H9 (cell line): Measurements from ENCODE around the gene C17orf50. TPM values are rescaled to one million over a fixed set of nuclear protein-coding genes. Genes with fewer than 3 reads are reported as not detected.

Experiments used
- DNase-seq: peaks from one replicate; pipeline ENCODE4 v3.0.0-alpha.2; 2017
- H2AFZ ChIP-seq: one replicate; pipeline ENCODE4 v1.6.1; 2013; ENCODE audit warnings: mild to moderate bottlenecking, low read length, control low read depth, moderate library complexity
- H2AK5ac ChIP-seq: 2 replicates; pipeline ENCODE4 v1.6.1; 2013; ENCODE audit warnings: low read length, control low read depth, mixed read lengths; ENCODE audit not compliant: insufficient read length
- H2BK120ac ChIP-seq: one replicate; pipeline ENCODE4 v1.6.1; 2013; ENCODE audit warnings: low read depth, mild to moderate bottlenecking, low read length, control low read depth, inconsistent platforms; ENCODE audit not compliant: poor library complexity, severe bottlenecking
- H2BK12ac ChIP-seq: 2 replicates; pipeline ENCODE4 v1.6.1; 2013; ENCODE audit warnings: low read length, control low read depth, mixed read lengths, low read depth; ENCODE audit not compliant: insufficient read length
- H2BK15ac ChIP-seq: 2 replicates; pipeline ENCODE4 v1.6.1; 2013; ENCODE audit warnings: low read depth, low read length, control low read depth
- H2BK20ac ChIP-seq: one replicate; pipeline ENCODE4 v1.6.1; 2013; ENCODE audit warnings: low read depth, mild to moderate bottlenecking, low read length, control low read depth, inconsistent platforms; ENCODE audit not compliant: poor library complexity, severe bottlenecking
- H2BK5ac ChIP-seq: 2 replicates; pipeline ENCODE4 v1.6.1; 2013; ENCODE audit warnings: low read length, control low read depth, mixed read lengths; ENCODE audit not compliant: insufficient read length
- H3K14ac ChIP-seq: 2 replicates; pipeline ENCODE4 v1.6.1; 2013; ENCODE audit warnings: low read length, control low read depth; ENCODE audit not compliant: insufficient read depth
- H3K18ac ChIP-seq: 2 replicates; pipeline ENCODE4 v1.6.1; 2013; ENCODE audit warnings: low read depth, mild to moderate bottlenecking, mixed read lengths, low read length, control low read depth; ENCODE audit not compliant: insufficient read length
- H3K23ac ChIP-seq: 2 replicates; pipeline ENCODE4 v1.6.1; 2013; ENCODE audit warnings: low read length, control low read depth, mixed read lengths, low read depth; ENCODE audit not compliant: insufficient read length
- H3K23me2 ChIP-seq: 2 replicates; pipeline ENCODE4 v1.6.1; 2013; ENCODE audit warnings: low read depth, mild to moderate bottlenecking, mixed read lengths, low read length, control low read depth; ENCODE audit not compliant: insufficient read length, poor library complexity, severe bottlenecking
- H3K27ac ChIP-seq: 2 replicates; pipeline ENCODE4 v1.5.1; 2013; ENCODE audit warnings: low read length, control low read depth, mixed read lengths, low read depth; ENCODE audit not compliant: insufficient read length
- H3K27me3 ChIP-seq: 2 replicates; pipeline ENCODE4 v1.6.1; 2013; ENCODE audit warnings: low read length, control low read depth, inconsistent platforms; ENCODE audit not compliant: insufficient read depth
- H3K4ac ChIP-seq: 2 replicates; pipeline ENCODE4 v1.6.1; 2013; ENCODE audit warnings: low read depth, mild to moderate bottlenecking, control low read depth, inconsistent platforms, low read length, moderate library complexity
- H3K4me1 ChIP-seq: 2 replicates; pipeline ENCODE4 v1.6.1; 2013; ENCODE audit warnings: low read length, control low read depth, inconsistent platforms; ENCODE audit not compliant: insufficient read depth
- H3K4me2 ChIP-seq: 2 replicates; pipeline ENCODE4 v1.6.1; 2013; ENCODE audit warnings: low read length, control low read depth, mixed read lengths; ENCODE audit not compliant: insufficient read length, insufficient read depth
- H3K56ac ChIP-seq: 2 replicates; pipeline ENCODE4 v1.6.1; 2013; ENCODE audit warnings: low read depth, mild to moderate bottlenecking, mixed read lengths, low read length, control low read depth; ENCODE audit not compliant: insufficient read length
- H3K79me1 ChIP-seq: 2 replicates; pipeline ENCODE4 v1.6.1; 2013; ENCODE audit warnings: low read depth, mild to moderate bottlenecking, moderate library complexity, low read length, control low read depth, inconsistent platforms; ENCODE audit not compliant: insufficient read depth, poor library complexity, severe bottlenecking
- H3K79me2 ChIP-seq: 2 replicates; pipeline ENCODE4 v1.6.1; 2013; ENCODE audit warnings: low read length, control low read depth, inconsistent platforms; ENCODE audit not compliant: insufficient read depth
- H3K9ac ChIP-seq: 2 replicates; pipeline ENCODE4 v1.6.1; 2013; ENCODE audit warnings: low read length, control low read depth, mixed read lengths; ENCODE audit not compliant: insufficient read length; ENCODE audit errors: extremely low read depth
- H3K9me3 ChIP-seq: one replicate; pipeline ENCODE4 v1.6.1; 2013; ENCODE audit warnings: low read depth, low read length, inconsistent platforms; ENCODE audit not compliant: control insufficient read depth
- H3T11ph ChIP-seq: one replicate; pipeline ENCODE4 v1.6.1; 2013; ENCODE audit warnings: mild to moderate bottlenecking, low read length, control low read depth, inconsistent platforms
- H4K20me1 ChIP-seq: one replicate; pipeline ENCODE4 v1.6.1; 2013; ENCODE audit not compliant: control insufficient read depth, insufficient read length, insufficient read depth
- H4K5ac ChIP-seq: 2 replicates; pipeline ENCODE4 v1.6.1; 2013; ENCODE audit warnings: low read depth, mild to moderate bottlenecking, mixed read lengths, low read length, control low read depth; ENCODE audit not compliant: insufficient read length
- H4K8ac ChIP-seq: replicated peaks from 2 replicates; pipeline ENCODE4 v1.6.1; 2013; ENCODE audit warnings: low read length, control low read depth, mixed read lengths, low read depth; ENCODE audit not compliant: insufficient read length
- H4K91ac ChIP-seq: 2 replicates; pipeline ENCODE4 v1.6.1; 2013; ENCODE audit warnings: low read depth, mild to moderate bottlenecking, moderate library complexity, mixed read lengths, low read length, control low read depth; ENCODE audit not compliant: insufficient read length
- H3K27ac Mint-ChIP-seq, 3 experiments: 2 replicates in 2 of 3; 3 replicates in 1 of 3; pipeline ENCODE4 v1.8.0; 2020 to 2021; ENCODE audit warnings: mixed read lengths in 3 of 3, mild to moderate bottlenecking in 1 of 3, moderate library complexity in 1 of 3
- H3K27me3 Mint-ChIP-seq: 2 replicates; pipeline ENCODE4 v1.8.0; 2021; ENCODE audit warnings: low read depth, mild to moderate bottlenecking, moderate library complexity, mixed read lengths
- H3K36me3 Mint-ChIP-seq, 3 experiments: 2 replicates in 2 of 3; 3 replicates in 1 of 3; pipeline ENCODE4 v1.8.0; 2020 to 2021; ENCODE audit warnings: low read depth in 3 of 3, mixed read lengths in 3 of 3; ENCODE audit not compliant: insufficient read depth in 1 of 3
- H3K4me1 Mint-ChIP-seq, 2 experiments: 2 replicates each; pipeline ENCODE4 v1.8.0; 2020; ENCODE audit warnings: mixed read lengths in 2 of 2
- H3K4me3 Mint-ChIP-seq, 2 experiments: 2 replicates in 1 of 2; 3 replicates in 1 of 2; pipeline ENCODE4 v1.8.0; 2020 to 2021; ENCODE audit warnings: mild to moderate bottlenecking in 2 of 2, mixed read lengths in 2 of 2, moderate library complexity in 1 of 2
- H3K9me3 Mint-ChIP-seq, 2 experiments: 2 replicates in 1 of 2; 3 replicates in 1 of 2; pipeline ENCODE4 v1.8.0; 2020; ENCODE audit warnings: mild to moderate bottlenecking in 2 of 2, mixed read lengths in 2 of 2, moderate library complexity in 1 of 2
- WGBS: extraction: QIAGEN DNeasy Blood & Tissue Kit; methylation state at CpG from one replicate; pipeline ENCODE4 v1.1.7; 2013; ENCODE audit warnings: missing lambda C conversion rate, low lambda C conversion rate, mixed read lengths; ENCODE audit not compliant: insufficient read length; ENCODE audit errors: extremely low coverage; 5-methylcytosine and 5-hydroxymethylcytosine counted together
- total RNA-seq: library from RNA; stranded (reverse); gene quantifications from 2 replicates; pipeline ENCODE4 v1.2.1, GENCODE V29; 2021
- TF ChIP-seq, protein P1 (sequence below): fragments of 200-600 bp; sonication (generic); conservative IDR thresholded peaks from 3 replicates; pipeline ENCODE4 v1.8.0; 2021; ENCODE audit warnings: antibody characterized with exemption, mild to moderate bottlenecking

Gene C17orf50
- total RNA-seq, 1 experiment from 2014 or later, result not detected

DNA sequence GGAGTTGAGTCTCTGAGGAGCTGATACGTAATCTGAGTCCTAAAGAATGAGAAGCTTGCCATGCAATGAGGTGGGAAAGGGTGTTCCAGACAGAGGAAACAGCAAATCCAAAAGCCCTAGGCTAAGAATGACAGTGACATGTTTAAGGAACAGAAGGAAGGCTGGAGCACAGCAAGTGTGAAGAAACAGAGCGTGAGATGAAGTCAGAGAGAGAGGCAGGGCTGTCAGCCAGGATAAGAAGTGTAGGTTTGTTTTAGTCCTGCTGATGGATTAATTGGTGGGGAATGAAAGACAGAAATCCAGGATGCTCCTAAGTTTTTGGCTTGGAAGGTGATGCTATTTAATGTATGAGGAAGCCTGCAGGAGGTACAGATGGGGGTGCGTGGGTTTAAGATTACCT, 20.3 kb downstream of the C17orf50 start:
- H3K4ac ChIP-seq, result no peak overlapping the region
- Mint-ChIP-seq H3K4me1 (no peaks in the 10 kb centered on the region), H3K4me3 (no peak overlapping the region), H3K9me3 (no peaks in the 10 kb centered on the region), H3K27me3 (peaks cover 23% of the 10 kb centered on the region), H3K27ac (no peak overlapping the region), H3K36me3 (no peaks in the 10 kb centered on the region)
- H3K9ac ChIP-seq, result no peak overlapping the region
- H3K27ac ChIP-seq, result no peak overlapping the region
- H2BK120ac ChIP-seq, result no peak overlapping the region
- H3K9me3 ChIP-seq, result no peaks in the 10 kb centered on the region
- H4K20me1 ChIP-seq, result no peaks in the 10 kb centered on the region
- H3K79me1 ChIP-seq, result no peaks in the 10 kb centered on the region
- no peak overlapping the region for H3K56ac ChIP-seq
- TF ChIP-seq, protein P1, sequence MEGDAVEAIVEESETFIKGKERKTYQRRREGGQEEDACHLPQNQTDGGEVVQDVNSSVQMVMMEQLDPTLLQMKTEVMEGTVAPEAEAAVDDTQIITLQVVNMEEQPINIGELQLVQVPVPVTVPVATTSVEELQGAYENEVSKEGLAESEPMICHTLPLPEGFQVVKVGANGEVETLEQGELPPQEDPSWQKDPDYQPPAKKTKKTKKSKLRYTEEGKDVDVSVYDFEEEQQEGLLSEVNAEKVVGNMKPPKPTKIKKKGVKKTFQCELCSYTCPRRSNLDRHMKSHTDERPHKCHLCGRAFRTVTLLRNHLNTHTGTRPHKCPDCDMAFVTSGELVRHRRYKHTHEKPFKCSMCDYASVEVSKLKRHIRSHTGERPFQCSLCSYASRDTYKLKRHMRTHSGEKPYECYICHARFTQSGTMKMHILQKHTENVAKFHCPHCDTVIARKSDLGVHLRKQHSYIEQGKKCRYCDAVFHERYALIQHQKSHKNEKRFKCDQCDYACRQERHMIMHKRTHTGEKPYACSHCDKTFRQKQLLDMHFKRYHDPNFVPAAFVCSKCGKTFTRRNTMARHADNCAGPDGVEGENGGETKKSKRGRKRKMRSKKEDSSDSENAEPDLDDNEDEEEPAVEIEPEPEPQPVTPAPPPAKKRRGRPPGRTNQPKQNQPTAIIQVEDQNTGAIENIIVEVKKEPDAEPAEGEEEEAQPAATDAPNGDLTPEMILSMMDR, result no peak
- no peak overlapping the region for H4K5ac ChIP-seq
- H2BK5ac ChIP-seq, result no peak overlapping the region
- H4K91ac ChIP-seq, result no peak overlapping the region
- no peak overlapping the region for H2AK5ac ChIP-seq
- H3K23ac ChIP-seq, result no peak overlapping the region
- no peak overlapping the region for H2BK20ac ChIP-seq
- no peak for DNase-seq
- H3K14ac ChIP-seq, result no peak overlapping the region
- WGBS, result no CpG with 5 or more reads among the region's 3 CpGs
- H2BK12ac ChIP-seq, result no peak overlapping the region
- H4K8ac ChIP-seq, result no peak overlapping the region
- no peak overlapping the region for H2BK15ac ChIP-seq
- H3K79me2 ChIP-seq, result no peaks in the 10 kb centered on the region
- no peak overlapping the region for H3K18ac ChIP-seq
- H3K4me1 ChIP-seq, result no peaks in the 10 kb centered on the region
- H3T11ph ChIP-seq, result no peak overlapping the region
- H3K27me3 ChIP-seq, result no peaks in the 10 kb centered on the region
- no peaks in the 10 kb centered on the region for H3K23me2 ChIP-seq
- no peak overlapping the region for H3K4me2 ChIP-seq
- no peak overlapping the region for H2AFZ ChIP-seq
